Endothelial cell of umbilical vein (primary cell): Measurements from ENCODE around the gene PTPRK. TPM values are rescaled to one million over a fixed set of nuclear protein-coding genes. Genes with fewer than 3 reads are reported as not detected.

ENCODE experiments used
- BruUV-seq: library from RNA; stranded (reverse); fragments of 400-500 nt; replicated peaks from 2 replicates; lab custom pipeline; 2021; lab: Mats Ljungman, UMichigan
- CTCF ChIA-PET: fragments of 300-600, 350-600 bp; sonication (Branson Sonifier 250); formaldehyde crosslinking; loops from one replicate; lab custom pipeline; 2021; ENCODE audit warnings: antibody characterized with exemption, inconsistent platforms; lab: Charles Lee
- POLR2A ChIA-PET: fragments of 300-600, 350-600 bp; sonication (Branson Sonifier 250); formaldehyde crosslinking; loops from one replicate; lab custom pipeline; 2021; ENCODE audit warnings: antibody characterized with exemption, inconsistent platforms; lab: Charles Lee
- DNase-seq: peaks from one replicate; pipeline ENCODE4 v3.0.0-alpha.2; 2011; ENCODE audit warnings: low read depth, low spot score
- FAIRE-seq: peaks from 2 replicates; lab custom pipeline; 2011; peaks lifted over from hg19 to GRCh38; lab: Jason Lieb, UNC
- H2AFZ ChIP-seq: 2 replicates; pipeline ENCODE4 v1.6.0; 2012; ENCODE audit warnings: low read depth, low read length, control low read depth, inconsistent platforms
- H3K27ac ChIP-seq: 2 replicates; pipeline ENCODE4 v1.5.1; 2011; ENCODE audit warnings: low read depth, mild to moderate bottlenecking, control low read depth, low read length, moderate library complexity; ENCODE audit not compliant: insufficient read depth
- H3K27me3 ChIP-seq, 2 experiments: 2 replicates each; pipeline versions ENCODE4 v1.6.0 to v1.6.1; 2011; ENCODE audit warnings: low read length in 2 of 2, mixed read lengths in 1 of 2; ENCODE audit not compliant: control insufficient read depth in 2 of 2, insufficient read depth in 2 of 2
- H3K36me3 ChIP-seq, 2 experiments: 2 replicates in 1 of 2; 3 replicates in 1 of 2; pipeline ENCODE4 v1.5.1; 2011; ENCODE audit warnings: low read length in 2 of 2, mild to moderate bottlenecking in 1 of 2, moderate library complexity in 1 of 2; ENCODE audit not compliant: control insufficient read depth in 2 of 2, insufficient read depth in 2 of 2; ENCODE audit errors: extremely low read depth in 1 of 2
- H3K4me1 ChIP-seq: 3 replicates; pipeline ENCODE4 v1.5.1; 2011; ENCODE audit warnings: mild to moderate bottlenecking, low read length; ENCODE audit not compliant: control insufficient read depth, insufficient read depth; ENCODE audit errors: extremely low read depth
- H3K4me2 ChIP-seq: 2 replicates; pipeline ENCODE4 v1.6.1; 2011; ENCODE audit warnings: low read length, control low read depth, mixed read lengths; ENCODE audit not compliant: insufficient read depth
- H3K4me3 ChIP-seq, 3 experiments: fragments of 200-600 bp in 1 of 3; sonication (generic), shearing (Covaris generic) in 1 of 3; replicated peaks in 1 of 3; 2 replicates each; pipeline ENCODE4 v1.5.1; 2011 to 2016; ENCODE audit warnings: control low read depth in 3 of 3, low read length in 3 of 3, mild to moderate bottlenecking in 2 of 3, inconsistent platforms in 1 of 3, low read depth in 1 of 3, moderate library complexity in 1 of 3; ENCODE audit not compliant: insufficient read depth in 1 of 3
- H3K79me2 ChIP-seq: 2 replicates; pipeline ENCODE4 v1.6.0; 2012; ENCODE audit warnings: low read length, inconsistent platforms; ENCODE audit not compliant: control insufficient read depth, insufficient read depth
- H3K9ac ChIP-seq: replicated peaks from 2 replicates; pipeline ENCODE3; 2011; ENCODE audit warnings: low read length, control low read depth; ENCODE audit not compliant: insufficient read depth; ENCODE audit errors: extremely low read depth
- H3K9me1 ChIP-seq: replicated peaks from 3 replicates; pipeline ENCODE4 v1.6.0; 2011; ENCODE audit warnings: mild to moderate bottlenecking, low read length; ENCODE audit not compliant: control insufficient read depth, insufficient read depth; ENCODE audit errors: extremely low read depth
- H3K9me3 ChIP-seq: replicated peaks from 2 replicates; pipeline ENCODE4 v1.5.1; 2012; ENCODE audit warnings: low read length, inconsistent platforms; ENCODE audit not compliant: control insufficient read depth, insufficient read depth
- H4K20me1 ChIP-seq: replicated peaks from 2 replicates; pipeline ENCODE3; 2011; ENCODE audit warnings: mild to moderate bottlenecking, low read length; ENCODE audit not compliant: control insufficient read depth, insufficient read depth; ENCODE audit errors: extremely low read depth
- CTCF ChIP-seq, 2 donors: IDR thresholded peaks; 1 replicate in 1 of 2; 2 replicates in 1 of 2; pipeline ENCODE4 v1.5.1; 2011; ENCODE audit warnings: low read length in 2 of 2, mild to moderate bottlenecking in 2 of 2, moderate library complexity in 2 of 2, control low read depth in 1 of 2, inconsistent platforms in 1 of 2, low read depth in 1 of 2; ENCODE audit not compliant: insufficient read depth in 1 of 2; ENCODE audit errors: extremely low read depth in 1 of 2
- EZH2 ChIP-seq: IDR thresholded peaks from 2 replicates; pipeline ENCODE4 v1.6.1; 2012; ENCODE audit warnings: borderline replicate concordance, low read depth, mild to moderate bottlenecking, moderate library complexity, low read length, inconsistent platforms; ENCODE audit not compliant: severe bottlenecking
- FOS ChIP-seq: IDR thresholded peaks from 2 replicates; pipeline ENCODE4 v1.6.1; 2011; ENCODE audit warnings: mild to moderate bottlenecking, low read length, moderate library complexity, borderline replicate concordance; ENCODE audit not compliant: insufficient read depth
- GATA2 ChIP-seq: IDR thresholded peaks from 2 replicates; pipeline ENCODE4 v1.7.0; 2011; ENCODE audit warnings: low read depth, mild to moderate bottlenecking, moderate library complexity, mixed read lengths, low read length; ENCODE audit not compliant: insufficient read length, insufficient read depth
- JUN ChIP-seq: IDR thresholded peaks from 2 replicates; pipeline ENCODE4 v1.6.1; 2011; ENCODE audit warnings: borderline replicate concordance, low read depth; ENCODE audit not compliant: insufficient read length, insufficient read depth
- MAX ChIP-seq: IDR thresholded peaks from 2 replicates; pipeline ENCODE4 v1.6.1; 2011; ENCODE audit not compliant: insufficient read depth, insufficient read length
- MYC ChIP-seq: IDR thresholded peaks from one replicate; pipeline ENCODE4 v1.6.1; 2011; ENCODE audit warnings: mild to moderate bottlenecking, low read depth, low read length
- POLR2A ChIP-seq: IDR thresholded peaks from 2 replicates; pipeline ENCODE4 v1.6.1; 2012; ENCODE audit warnings: low read depth, mild to moderate bottlenecking, control low read depth, low read length
- POLR2AphosphoS5 ChIP-seq: IDR thresholded peaks from 2 replicates; pipeline ENCODE4 v1.6.1; 2012; ENCODE audit warnings: low read depth, mild to moderate bottlenecking, control low read depth, low read length, moderate library complexity; ENCODE audit not compliant: insufficient read depth
- dilution Hi-C: fragments of 300-500 bp; cut with MboI; formaldehyde crosslinking; loops from one replicate; pipeline ENCODE4 v1.15.0; 2019; ENCODE audit warnings: low sequenced_read_pairs; ENCODE audit not compliant: extremely low pct_ligation_motif_present
- intact Hi-C: fragments of 100-400 bp; cut with micrococcal nuclease; formaldehyde crosslinking; loops from one replicate; pipeline ENCODE4 v1.10.0; 2022
- polyA plus RNA-seq, 4 experiments: library from polyadenylated mRNA; depleted of rRNA in 3 of 4; stranded (reverse) in 3 of 4; unstranded in 1 of 4; fragments of >200 nt; gene quantifications; 2 replicates each; pipeline versions ENCODE4 v1.2.1 to v1.2.3, GENCODE V29; 2011 to 2012; ENCODE audit warnings: missing spikeins in 1 of 4
- total RNA-seq: library from RNA; stranded (reverse); gene quantifications from 2 replicates; pipeline ENCODE4 v1.2.3, GENCODE V29; 2021

The PTPRK gene
- total and polyA plus RNA-seq, 2 donors (not counting 3 experiments of a cell fraction or from before 2014, with no cell fraction given): 15.2 to 74.0 TPM

GRCh38 chr6:128280066-128280465 is 240.3 kb downstream of the PTPRK start:
- TF ChIP-seq CTCF (IDR thresholded peaks at IDR 0.05; ENCODE audit: extremely low read depth in 1 of 2, insufficient read depth in 1 of 2, low read depth in 1 of 2, low read length in 2 of 2): no peak
- H3K36me3 ChIP-seq: no peaks in the 10 kb centered on the region
- intact Hi-C loops (no loop called here), dilution Hi-C loops (no loop called here)
- no peak overlapping the region for H2AFZ ChIP-seq
- POLR2A ChIA-PET: no interaction called here
- no peak overlapping the region for H3K4me2 ChIP-seq
- CTCF ChIA-PET: interaction anchor here (1.6 kb wide), 1 partner anchor 236 kb away, joined by 4 read pairs; no protein-coding TSS in a partner anchor
- no peaks in the 10 kb centered on the region for H3K9me3 ChIP-seq
- peaks cover 2% of the 10 kb centered on the region for H3K79me2 ChIP-seq
- no peaks in the 10 kb centered on the region for H4K20me1 ChIP-seq
- H3K27me3 ChIP-seq: no peaks in the 10 kb centered on the region
- no peak for DNase-seq
- H3K4me1 ChIP-seq: peaks cover 12% of the 10 kb centered on the region
- no peak for FAIRE-seq
- H3K27ac ChIP-seq: no peak overlapping the region
- H3K9ac ChIP-seq: no peak overlapping the region
- H3K4me3 ChIP-seq: no peak overlapping the region
- no peaks in the 10 kb centered on the region for H3K9me1 ChIP-seq
- BruUV-seq: no TSS peak

- ChIA-PET POLR2A (no interaction called here), CTCF (interaction anchor here (1.3 kb wide), 1 partner anchor 8 kb away, joined by 3 read pairs; no protein-coding TSS in a partner anchor)
- dilution Hi-C loops (no loop called here), intact Hi-C loops (no loop called here)
- no peak for TF ChIP-seq POLR2A
- no peak for TF ChIP-seq POLR2AphosphoS5
- no peak for TF ChIP-seq JUN
- TF ChIP-seq CTCF (IDR thresholded peaks at IDR 0.05; ENCODE audit: extremely low read depth in 1 of 2, insufficient read depth in 1 of 2, low read depth in 1 of 2, low read length in 2 of 2): no peak
- TF ChIP-seq MAX: no peak
- TF ChIP-seq MYC: no peak
- no peak for TF ChIP-seq FOS
- no peak for TF ChIP-seq EZH2
- no peak for TF ChIP-seq GATA2
- Histone ChIP-seq H3K9me1 (peaks cover 3% of the 10 kb centered on the region), H4K20me1 (no peaks in the 10 kb centered on the region), H3K9me3 (no peaks in the 10 kb centered on the region), H3K36me3 (no peaks in the 10 kb centered on the region), H2AFZ (no peak overlapping the region), H3K4me2 (no peak overlapping the region), H3K4me1 (peaks cover 18% of the 10 kb centered on the region), H3K9ac (no peak overlapping the region), H3K4me3 (no peak overlapping the region), H3K27ac (no peak overlapping the region), H3K27me3 (no peaks in the 10 kb centered on the region), H3K79me2 (peaks cover 2% of the 10 kb centered on the region)
- BruUV-seq: no TSS peak
- no peak for DNase-seq
- no peak for FAIRE-seq
Observed at GRCh38 chr6:128278836-128279235, 241.6 kb downstream of the PTPRK start.
